ENCODE data around the gene THSD7B.

Gene THSD7B

DNA sequence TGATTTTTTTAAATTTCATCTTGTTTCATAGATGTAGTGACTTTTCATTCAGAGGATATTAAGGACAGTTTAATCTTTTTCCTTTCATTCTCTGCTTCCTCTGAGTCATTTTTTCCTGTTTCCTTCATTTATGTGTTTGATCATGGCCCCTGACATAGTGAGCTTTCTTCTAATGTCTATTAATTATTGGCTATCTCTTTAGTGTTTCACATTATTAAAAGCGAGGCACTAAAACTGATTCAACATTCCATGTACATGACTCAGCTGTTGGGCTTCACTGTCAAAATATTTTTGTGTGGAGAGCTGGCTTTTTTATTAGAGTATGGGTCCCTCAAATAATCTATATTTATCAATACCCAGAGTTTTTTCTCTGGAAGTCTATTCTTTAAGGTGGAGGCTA lies 125.8 kb downstream of the THSD7B start:
- TF ChIP-seq, protein P1, sequence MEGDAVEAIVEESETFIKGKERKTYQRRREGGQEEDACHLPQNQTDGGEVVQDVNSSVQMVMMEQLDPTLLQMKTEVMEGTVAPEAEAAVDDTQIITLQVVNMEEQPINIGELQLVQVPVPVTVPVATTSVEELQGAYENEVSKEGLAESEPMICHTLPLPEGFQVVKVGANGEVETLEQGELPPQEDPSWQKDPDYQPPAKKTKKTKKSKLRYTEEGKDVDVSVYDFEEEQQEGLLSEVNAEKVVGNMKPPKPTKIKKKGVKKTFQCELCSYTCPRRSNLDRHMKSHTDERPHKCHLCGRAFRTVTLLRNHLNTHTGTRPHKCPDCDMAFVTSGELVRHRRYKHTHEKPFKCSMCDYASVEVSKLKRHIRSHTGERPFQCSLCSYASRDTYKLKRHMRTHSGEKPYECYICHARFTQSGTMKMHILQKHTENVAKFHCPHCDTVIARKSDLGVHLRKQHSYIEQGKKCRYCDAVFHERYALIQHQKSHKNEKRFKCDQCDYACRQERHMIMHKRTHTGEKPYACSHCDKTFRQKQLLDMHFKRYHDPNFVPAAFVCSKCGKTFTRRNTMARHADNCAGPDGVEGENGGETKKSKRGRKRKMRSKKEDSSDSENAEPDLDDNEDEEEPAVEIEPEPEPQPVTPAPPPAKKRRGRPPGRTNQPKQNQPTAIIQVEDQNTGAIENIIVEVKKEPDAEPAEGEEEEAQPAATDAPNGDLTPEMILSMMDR (IDR thresholded peaks at IDR 0.05; ENCODE audit: control extremely low read depth, extremely low read depth, low read depth, missing control alignments) = no peak
- no peak for DNase-seq (ENCODE audit: extremely low spot score)
- ChIA-PET CTCF (interaction anchor here (1.0 to 1.7 kb wide), 8 partner anchors 8 to 152 kb away, joined by 3 to 6 read pairs (median 3); no protein-coding TSS in a partner anchor), POLR2A (no interaction called here)

DNA sequence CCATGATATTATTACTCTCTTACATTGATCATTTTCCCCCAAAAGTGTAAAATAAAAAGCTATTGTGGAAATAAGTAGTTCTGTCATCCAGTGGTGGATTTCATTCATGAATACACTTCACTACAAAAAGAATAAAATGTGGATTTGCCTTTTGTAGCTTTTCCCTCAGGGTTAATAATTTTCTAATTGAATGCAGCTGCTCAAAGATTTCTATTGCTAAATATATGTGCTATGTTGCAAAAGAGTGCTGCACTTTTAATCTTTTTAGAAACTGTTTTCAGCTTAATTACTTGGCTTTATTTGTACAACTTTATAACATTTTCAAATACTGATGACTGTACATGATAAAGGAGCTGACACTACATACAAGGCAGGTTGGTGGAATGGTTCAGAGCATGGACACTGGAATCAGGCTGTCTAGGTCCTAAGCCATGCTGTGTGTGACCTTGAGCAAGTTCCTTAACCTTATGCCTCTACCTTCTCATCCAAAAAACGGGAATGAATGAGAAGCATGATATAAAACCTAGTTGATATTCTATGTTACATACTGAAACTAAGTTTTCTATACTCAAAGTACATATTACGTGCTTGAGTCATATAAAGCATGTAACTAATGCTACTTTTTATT lies 128.8 kb downstream of the THSD7B start:
- ChIA-PET CTCF (interaction anchor here (1.2 to 1.7 kb wide), 3 partner anchors 8 to 28 kb away, joined by 4 read pairs; no protein-coding TSS in a partner anchor), POLR2A (no interaction called here)
- DNase-seq (ENCODE audit: extremely low spot score) = no peak
- TF ChIP-seq, protein P1 (IDR thresholded peaks at IDR 0.05; ENCODE audit: control extremely low read depth, extremely low read depth, low read depth, missing control alignments) = no peak

DNA sequence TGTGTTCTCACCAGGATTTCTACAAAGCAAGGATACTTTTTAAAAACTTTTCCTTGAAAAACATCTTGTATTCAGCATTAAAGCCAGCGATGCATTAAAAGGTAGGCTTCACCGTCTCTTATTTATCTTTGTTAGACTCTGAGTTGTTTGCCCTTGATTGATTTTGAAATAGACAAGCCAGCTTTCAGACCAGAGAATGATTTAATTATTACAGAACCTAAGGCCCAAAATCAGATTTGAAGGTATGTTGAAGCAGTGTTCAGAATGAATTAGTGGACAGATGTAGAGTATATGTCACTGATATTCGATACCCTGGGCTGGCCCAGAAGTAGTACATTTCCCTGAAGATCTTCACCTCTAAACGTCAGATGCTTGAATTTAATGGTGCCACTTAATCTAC lies 136.4 kb downstream of the THSD7B start:
- TF ChIP-seq, protein P1 (IDR thresholded peaks at IDR 0.05; ENCODE audit: control extremely low read depth, extremely low read depth, low read depth, missing control alignments) = no peak
- CTCF ChIA-PET = interaction anchor here (1.3 to 1.4 kb wide), 3 partner anchors 10 to 27 kb away, joined by 3 to 6 read pairs (median 3); no protein-coding TSS in a partner anchor
- no peak for DNase-seq (ENCODE audit: extremely low spot score)
- POLR2A ChIA-PET = no interaction called here

DNA sequence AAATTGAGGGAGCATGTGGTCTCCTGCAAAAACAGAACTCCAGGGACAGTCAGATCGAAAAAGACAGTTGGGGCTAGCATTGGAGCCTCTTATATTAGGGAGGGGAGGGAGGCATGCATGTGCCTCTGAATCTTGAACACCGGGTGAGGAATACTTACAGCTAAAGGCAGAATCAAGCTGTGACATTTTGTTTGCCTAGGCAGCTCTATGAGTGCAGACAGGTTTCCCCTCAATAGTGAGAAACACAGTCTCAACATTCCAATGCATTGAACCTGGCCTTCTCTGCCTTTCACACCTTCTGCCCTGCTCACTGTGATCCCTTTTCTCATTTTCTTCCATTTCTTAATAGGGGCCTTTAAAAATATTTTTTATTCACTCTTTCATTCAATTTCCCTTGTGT lies 140.4 kb downstream of the THSD7B start:
- TF ChIP-seq, protein P1 (IDR thresholded peaks at IDR 0.05; ENCODE audit: control extremely low read depth, extremely low read depth, low read depth, missing control alignments) = no peak
- ChIA-PET CTCF (no interaction called here), POLR2A (no interaction called here)
- no peak for DNase-seq (ENCODE audit: extremely low spot score)

DNA sequence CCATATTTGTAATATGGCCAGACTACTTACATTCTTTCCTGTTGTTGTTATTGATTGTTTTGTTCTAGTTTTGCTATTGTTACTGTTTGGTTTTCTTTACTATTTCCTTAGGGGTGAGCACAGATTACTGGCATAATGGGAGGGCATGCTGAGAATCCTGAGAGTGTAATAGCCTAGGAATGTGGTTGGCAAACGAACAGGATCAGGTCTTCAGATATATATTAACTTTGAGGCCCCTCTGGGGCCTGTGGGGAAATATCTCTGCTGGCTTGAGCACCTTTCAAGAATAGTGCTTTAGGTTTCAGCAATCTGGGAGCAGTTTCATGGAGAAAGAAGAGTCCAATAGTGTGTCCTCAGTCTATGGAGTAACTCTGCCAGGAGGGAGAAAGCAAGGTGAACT lies 144.4 kb downstream of the THSD7B start:
- ChIA-PET CTCF (no interaction called here), POLR2A (no interaction called here)
- TF ChIP-seq, protein P1 (IDR thresholded peaks at IDR 0.05; ENCODE audit: control extremely low read depth, extremely low read depth, low read depth, missing control alignments) = no peak
- no peak for DNase-seq (ENCODE audit: extremely low spot score)

DNA sequence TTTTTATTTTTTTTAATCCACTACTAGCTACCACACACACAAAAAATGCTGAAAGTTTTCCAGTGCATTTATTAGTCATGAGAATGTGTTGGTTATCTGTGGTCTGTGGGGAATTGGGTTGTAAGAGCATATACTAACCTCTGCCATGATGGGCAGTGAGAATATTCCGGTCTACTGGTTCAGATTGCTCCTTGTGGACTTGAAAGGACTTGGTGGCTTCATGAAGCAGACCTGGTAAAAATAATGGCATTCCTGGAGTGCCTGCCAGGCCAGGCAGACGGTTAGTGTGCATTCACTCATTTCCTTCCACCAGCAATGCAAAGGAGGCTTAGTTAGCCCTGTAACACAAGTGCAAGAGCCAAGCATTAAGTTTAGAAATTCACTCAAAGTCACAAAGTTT lies 150.8 kb downstream of the THSD7B start:
- TF ChIP-seq, protein P1 (IDR thresholded peaks at IDR 0.05; ENCODE audit: control extremely low read depth, extremely low read depth, low read depth, missing control alignments) = no peak
- POLR2A ChIA-PET = no interaction called here
- CTCF ChIA-PET = interaction anchor here (1.5 kb wide), 1 partner anchor 8 kb away, joined by 3 read pairs; no protein-coding TSS in a partner anchor
- DNase-seq (ENCODE audit: extremely low spot score) = no peak

All from GM10248 (cell line).